ENCODE measurements around the gene LEFTY2. TPM values are rescaled to one million over a fixed set of nuclear protein-coding genes. Genes with fewer than 3 reads are reported as not detected.

Gene LEFTY2
- total and polyA plus RNA-seq, 10 of the 15 experiments (the other 5 are each of a cell fraction or from before 2014, with no cell fraction given) = not detected

- FAIRE-seq (no peak), DNase-seq (ENCODE audit: low read depth, low spot score) (no peak), ATAC-seq (no peak)
- Histone ChIP-seq H3K4me3 (no peak overlapping the region), H3K79me2 (ENCODE audit: control insufficient read depth, insufficient read depth, low read length) (no peaks in the 10 kb centered on the region), H4K20me1 (ENCODE audit: control insufficient read depth, insufficient read depth) (no peaks in the 10 kb centered on the region), H3K27ac (ENCODE audit: control insufficient read depth, insufficient read depth) (no peak overlapping the region), H3K9ac (ENCODE audit: control insufficient read depth, insufficient read depth, low read length) (no peak overlapping the region), H2AFZ (ENCODE audit: control insufficient read depth, low read depth, low read length) (no peak overlapping the region), H3K27me3 (replicated peaks in 1 of 2; ENCODE audit: control insufficient read depth in 2 of 2, insufficient read depth in 2 of 2, low read length in 1 of 2) (no peaks in the 10 kb centered on the region; a peak in 1 of 4 replicates), H3K36me3 (ENCODE audit: control insufficient read depth in 2 of 2, insufficient read depth in 2 of 2, low read length in 1 of 2) (no peaks in the 10 kb centered on the region), H3K9me3 (replicated peaks; ENCODE audit: control insufficient read depth, insufficient read depth, low read length) (no peaks in the 10 kb centered on the region), H3K4me1 (ENCODE audit: control insufficient read depth, insufficient read depth, low read length) (no peaks in the 10 kb centered on the region), H3K4me2 (ENCODE audit: control insufficient read depth, insufficient read depth) (no peak overlapping the region)
- ChIA-PET POLR2A (no interaction called here), SMC1A (ENCODE audit: uncharacterized antibody, unreplicated experiment) (interaction anchor here (0.7 to 2.1 kb wide), 6 partner anchors 11 to 493 kb away, joined by 3 to 7 read pairs (median 4); no protein-coding TSS in a partner anchor), CTCF (interaction anchor here (0.6 to 6.1 kb wide), 12 partner anchors 11 to 491 kb away, joined by 3 to 55 read pairs (median 4); no protein-coding TSS in a partner anchor), RAD21 (ENCODE audit: unreplicated experiment) (interaction anchor here (1.0 to 2.1 kb wide), 2 partner anchors 23 to 101 kb away, joined by 3 to 4 read pairs; no protein-coding TSS in a partner anchor)
- intact Hi-C loops (cut with micrococcal nuclease; ENCODE audit: unreplicated experiment) = no loop called here
- in situ Hi-C loops (cut with MboI) = no loop called here
- WGBS (ENCODE audit: insufficient coverage, insufficient replicate concordance, low lambda C conversion rate, missing lambda C conversion rate) = 78% methylated on average over 15 of the region's 15 CpGs
- no peak for TF ChIP-seq ZBTB33 (IDR thresholded peaks at IDR 0.05)
- no peak for TF ChIP-seq ETV6 (conservative IDR thresholded peaks at IDR 0.05 in 1 of 2, IDR thresholded peaks at IDR 0.05 in 1 of 2; ENCODE audit: borderline replicate concordance in 1 of 2, low read depth in 1 of 2)
- TF ChIP-seq SIN3A (IDR thresholded peaks at IDR 0.05; ENCODE audit: low read depth, low read length) = no peak
- TF ChIP-seq POLR2AphosphoS2 (IDR thresholded peaks at IDR 0.05; ENCODE audit: low read depth, low read length) = no peak
- TF ChIP-seq ZBTB4 (CRISPR knock-in tag; IDR thresholded peaks at IDR 0.05) = no peak
- TF ChIP-seq RB1 (IDR thresholded peaks at IDR 0.05; ENCODE audit: borderline replicate concordance) = no peak
- TF ChIP-seq BCL3 (IDR thresholded peaks at IDR 0.05; ENCODE audit: borderline replicate concordance, insufficient read depth, low read depth, low read length, poor library complexity, severe bottlenecking) = no peak
- no peak for TF ChIP-seq FOXM1 (IDR thresholded peaks at IDR 0.05; ENCODE audit: low read depth, low read length)
- no peak for TF ChIP-seq CUX1 (IDR thresholded peaks at IDR 0.05; ENCODE audit: insufficient replicate concordance, low read depth, low read length)
- no peak for TF ChIP-seq POLR2A (IDR thresholded peaks at IDR 0.05; ENCODE audit: low read depth, low read length)
- no TSS peak for BruUV-seq (replicated peaks)
Measured at GRCh38 chr1:225963735-225964530, 22.9 kb upstream of the LEFTY2 start.
